ENCODE results near the gene RUFY4.
"Not testable (repeated sequence)": the region's sequence is repeated elsewhere in the genome, so short reads cannot be mapped to it uniquely, and the experiment has no call there.

RUFY4 gene

DNA sequence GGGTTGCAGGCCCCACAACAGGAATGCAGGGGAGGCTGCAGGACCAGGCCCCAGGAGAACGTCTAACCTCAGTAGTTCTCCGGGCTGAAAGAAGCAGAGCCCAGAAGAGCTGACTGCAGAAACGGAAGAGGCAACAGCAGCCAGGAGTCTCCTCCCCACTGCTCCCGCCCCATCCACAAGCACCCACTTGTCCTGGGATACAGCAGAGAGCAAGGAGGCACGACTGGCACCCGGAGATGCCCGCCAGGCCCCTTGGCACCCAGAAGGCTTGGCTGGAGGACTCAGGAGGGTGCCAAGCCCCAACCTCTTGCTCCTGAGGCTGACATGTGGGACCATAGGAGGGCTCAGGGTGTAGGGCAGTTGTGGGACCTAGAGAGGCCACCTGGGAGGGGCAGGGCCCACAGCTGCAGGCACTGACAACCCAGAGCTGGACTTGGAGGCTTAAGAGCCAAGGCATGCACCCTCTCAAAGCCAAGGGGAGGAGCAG, 37.2 kb upstream of the RUFY4 start:
- no peak for DNase-seq

DNA sequence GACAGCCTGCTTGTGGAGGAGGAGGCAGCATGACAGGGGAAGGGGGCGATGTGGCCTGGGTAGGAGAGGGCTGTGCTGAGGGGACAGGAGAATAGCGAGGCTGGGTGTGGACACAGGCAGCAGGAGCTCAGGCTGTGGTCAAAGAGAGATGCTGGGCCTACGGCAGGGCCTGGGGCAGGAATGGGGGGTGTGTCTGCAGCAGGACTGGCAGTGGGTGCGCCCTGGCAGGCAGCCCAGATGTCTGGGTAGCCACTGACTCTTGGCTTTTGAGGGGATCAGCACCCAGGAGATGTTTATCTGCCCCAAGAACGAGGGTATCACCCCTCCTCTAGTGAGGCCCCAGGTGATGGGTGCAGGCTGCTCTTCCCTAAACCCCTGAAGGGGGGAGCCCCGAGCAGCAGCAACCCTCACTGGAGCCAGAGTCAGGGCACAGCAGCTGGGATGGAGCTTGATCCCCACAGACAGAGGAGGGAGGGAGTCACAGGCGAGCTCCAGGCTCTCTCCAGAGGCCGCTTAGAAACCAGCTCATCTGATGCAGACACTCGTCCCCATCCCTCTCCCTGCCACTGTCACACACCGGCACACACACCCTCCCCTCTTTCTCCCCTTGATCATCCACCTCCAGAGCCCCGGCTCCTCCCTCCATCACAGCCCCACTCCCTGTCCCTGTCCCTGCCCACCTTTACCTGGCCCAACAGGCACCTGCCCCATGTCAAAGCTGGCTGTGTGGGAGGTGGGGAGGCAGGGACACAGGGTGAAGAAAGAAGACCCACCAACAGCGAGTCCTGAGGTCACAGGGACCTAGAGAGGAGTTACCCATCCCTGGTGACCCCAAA, 36.5 kb upstream of the RUFY4 start:
- no peak for DNase-seq

DNA sequence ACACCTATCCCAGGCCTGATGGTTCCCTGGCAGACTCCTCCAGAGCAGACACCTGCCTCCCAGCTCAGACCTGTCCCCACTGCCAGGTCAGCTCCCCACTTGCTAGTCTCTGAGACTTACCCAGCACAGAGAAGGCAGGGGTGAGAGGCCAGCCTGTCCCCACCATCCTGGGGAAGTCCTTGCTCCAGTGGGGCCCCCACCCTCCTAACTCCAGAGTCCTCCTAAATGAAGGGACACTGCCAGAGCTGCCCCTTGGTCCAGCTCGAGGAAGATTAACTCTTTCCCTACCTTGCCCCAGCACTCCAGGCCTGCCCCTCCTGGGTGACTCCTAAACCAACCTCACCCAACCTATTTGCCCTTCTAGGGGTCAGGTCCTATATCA, 35.9 kb upstream of the RUFY4 start:
- no peak for DNase-seq

DNA sequence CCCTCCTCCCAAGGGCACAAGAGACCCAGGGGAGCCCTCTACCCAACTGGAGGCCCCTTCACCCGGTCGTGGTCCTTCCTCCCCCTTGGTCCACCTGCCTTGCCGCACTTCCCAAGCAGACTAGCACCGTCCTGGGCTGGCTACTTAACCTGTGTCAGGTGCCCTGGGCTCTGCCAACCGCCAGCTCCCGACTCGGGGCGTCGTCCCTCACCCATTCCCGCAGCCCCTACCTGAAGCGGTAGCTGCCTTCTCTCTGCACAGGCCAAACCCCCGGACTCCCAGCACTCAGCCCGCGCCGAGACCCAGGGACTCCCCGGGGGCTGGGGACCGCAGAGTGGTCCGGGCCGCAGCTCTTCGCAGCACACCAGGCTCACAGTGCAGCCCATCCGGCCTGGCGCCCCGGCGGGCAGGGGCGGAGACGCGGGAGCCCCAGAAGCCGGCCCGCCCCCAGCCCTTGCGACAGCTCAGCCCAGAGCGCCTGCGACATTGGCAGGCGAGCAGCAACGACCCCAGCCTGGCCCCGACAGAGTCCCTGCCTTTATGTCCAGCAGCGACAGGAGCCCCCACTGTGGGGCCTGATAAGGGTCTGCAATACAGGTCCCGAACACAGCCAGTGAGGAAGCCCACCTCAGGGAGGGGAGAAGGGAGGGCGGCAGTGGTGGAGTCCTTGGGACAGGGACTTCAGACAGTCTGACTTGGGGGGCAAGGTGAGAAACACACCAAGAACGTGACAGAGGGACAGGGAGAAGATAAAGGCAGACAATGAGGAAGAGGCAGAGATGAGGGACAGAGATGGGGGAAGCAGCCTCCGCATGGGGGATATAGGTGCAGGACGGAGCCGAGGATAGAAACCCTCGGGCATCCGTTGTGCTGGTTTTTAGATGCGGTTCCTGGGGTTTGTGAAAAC, 35.2 kb upstream of the RUFY4 start:
- DNase-seq: no peak

DNA sequence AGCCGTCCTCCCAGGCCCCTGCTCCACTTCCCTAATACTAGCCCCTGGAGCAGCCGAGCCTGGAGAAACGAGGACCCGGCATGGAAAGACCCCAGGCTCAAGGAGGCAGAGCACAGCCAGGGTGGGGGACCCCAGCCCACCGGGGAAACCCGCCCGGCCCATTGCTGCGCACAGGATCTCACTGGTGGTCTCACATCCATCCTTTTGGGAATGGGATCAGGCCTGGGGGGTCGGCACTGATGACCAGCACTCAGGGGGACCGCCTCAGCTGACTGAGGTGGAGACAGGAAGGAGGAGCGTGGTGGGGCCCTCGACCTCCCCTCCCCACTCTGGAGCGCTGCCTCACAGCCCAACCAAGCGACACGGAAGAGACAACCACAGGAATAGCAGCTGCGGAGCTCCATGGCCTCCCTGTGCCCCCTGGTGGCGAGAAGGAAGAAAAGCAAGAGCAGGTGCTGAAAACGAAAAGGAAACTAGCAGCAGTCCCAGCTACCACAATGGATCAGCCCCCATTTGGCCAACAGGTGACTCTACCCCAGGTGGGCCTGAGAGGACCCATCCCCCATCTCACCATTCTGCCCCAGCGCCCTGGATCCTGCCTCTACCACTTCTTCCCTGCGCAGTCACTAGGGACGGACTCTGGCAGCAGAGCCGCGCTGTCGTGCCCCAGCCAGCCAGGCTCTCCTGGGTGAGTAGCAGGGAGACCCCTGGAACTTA, 34.4 kb upstream of the RUFY4 start:
- DNase-seq: peak; percentile 71

DNA sequence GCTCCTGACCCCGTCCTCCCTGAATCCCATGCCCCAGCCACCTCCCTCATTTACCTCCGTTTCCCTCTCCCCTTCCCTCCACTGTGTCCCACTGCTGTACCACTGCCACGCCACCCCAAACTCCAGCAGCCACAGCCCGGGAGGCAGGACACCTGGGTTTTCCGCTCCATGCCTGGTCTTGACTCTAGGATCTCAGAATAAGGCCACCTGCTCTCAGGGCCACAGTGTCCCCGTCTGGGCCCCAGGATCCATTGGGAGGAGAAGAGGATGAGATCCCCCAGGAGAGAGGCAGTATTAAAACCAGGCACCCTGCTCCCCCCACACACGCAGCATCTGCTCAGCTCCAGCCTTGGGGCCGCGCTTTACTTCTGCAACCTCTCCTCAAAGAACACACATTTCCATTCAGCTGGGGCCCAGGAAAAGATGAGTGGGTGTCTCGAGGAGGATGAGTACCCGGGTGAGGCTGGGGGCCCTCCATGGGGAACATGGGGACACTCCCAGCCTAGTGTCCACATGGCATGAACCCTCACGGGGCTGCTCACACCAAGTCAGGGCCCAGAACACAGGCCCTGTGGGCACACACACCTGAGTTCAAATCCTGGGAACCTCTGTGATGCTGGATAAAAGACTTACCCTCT, 33.5 kb upstream of the RUFY4 start:
- no peak for DNase-seq

DNA sequence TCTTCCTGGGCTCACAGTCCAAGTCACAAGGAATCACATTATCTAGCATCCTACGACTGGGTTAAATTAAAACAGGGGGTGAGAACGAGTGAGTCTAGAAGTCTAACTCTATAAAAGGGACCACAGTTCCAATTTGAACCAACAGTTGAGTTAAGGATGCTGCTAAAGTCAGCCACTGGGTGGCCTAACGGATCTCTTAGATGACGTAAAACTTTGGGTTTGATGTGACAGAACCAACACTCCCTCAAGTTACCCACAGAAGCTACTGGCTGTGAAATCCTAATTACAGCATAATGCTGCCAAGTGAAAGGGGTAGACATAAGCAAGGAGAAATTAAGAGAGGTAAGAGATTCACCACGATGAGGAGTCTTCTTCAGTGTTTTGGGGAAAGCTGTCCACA, 32.7 kb upstream of the RUFY4 start:
- no peak for DNase-seq

DNA sequence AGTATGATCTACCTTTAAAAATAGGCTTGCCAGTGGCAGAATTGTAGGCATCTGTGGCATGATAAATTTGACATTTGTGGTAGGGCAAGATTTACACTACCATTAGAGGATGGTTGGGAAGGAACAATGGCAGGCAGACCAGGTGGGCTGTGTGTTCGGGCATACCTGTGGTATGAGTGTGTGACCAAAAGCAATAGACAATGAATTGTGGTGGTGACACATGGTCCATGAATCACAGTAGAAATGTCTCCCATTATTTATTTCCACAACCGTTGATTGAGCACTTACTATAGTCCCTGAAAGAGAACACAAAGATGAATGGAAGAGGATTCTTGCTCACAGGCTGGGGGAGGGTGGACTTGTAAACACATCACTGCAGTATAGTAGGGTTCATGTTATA, 29.9 kb upstream of the RUFY4 start:
- no peak for DNase-seq

DNA sequence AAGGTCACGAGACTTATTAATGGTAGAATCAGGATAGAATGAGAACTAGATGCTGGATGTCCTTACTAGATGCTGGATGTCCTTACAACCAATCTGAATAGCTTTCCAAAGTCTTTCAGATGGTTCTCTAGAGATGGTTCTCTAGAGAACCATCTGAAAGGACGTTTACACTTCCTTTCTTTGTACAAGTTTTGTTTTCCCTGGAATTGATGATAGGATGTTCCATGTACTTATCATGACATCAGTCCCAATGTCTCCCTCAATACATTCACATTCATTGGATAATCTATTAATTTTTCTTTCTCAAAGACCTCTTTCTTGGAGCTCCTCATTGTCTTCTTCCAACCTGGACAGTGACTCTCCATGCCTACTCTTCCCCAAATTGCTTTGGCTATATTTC, 28.2 kb upstream of the RUFY4 start:
- no peak for DNase-seq

DNA sequence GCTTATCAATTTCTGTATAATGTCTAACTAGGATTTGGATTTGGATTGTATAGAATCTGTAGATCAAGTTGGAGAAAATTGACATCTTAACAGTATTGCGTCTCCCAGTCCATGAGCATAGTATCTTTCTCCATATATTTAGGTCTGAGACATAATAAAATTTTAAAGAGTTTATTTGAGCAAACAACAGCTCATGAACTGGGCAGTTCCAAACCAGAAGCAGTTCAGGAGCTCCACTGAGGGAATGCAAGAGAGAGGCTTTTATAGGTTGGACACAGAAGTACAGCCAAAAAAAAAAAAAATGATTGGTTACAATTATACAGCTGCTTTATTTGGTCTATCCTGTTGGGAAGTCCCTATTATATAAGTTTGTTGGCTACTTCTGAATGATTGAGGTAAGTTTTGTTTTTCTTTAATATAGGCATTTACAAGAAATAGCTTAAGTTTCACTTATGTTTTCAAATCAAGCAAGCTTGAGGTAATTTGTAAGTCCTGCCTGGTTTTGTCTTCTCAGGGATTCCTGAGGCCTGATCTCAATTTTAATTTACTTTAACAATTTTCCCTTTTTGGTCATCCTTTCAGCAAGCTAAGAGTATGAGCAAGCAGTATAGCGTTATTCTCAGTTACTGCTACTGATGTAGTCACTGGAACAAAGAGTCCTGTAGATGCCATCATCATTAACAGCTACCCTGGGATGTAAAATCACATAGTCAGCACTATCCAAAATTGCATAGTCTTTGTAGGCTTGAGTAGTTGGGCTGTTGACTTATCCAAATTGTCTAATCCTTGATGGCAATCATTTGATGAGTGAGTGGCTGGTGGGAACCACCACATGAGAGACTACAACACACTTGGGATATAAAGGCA, 27.5 kb upstream of the RUFY4 start:
- no peak for DNase-seq

DNA sequence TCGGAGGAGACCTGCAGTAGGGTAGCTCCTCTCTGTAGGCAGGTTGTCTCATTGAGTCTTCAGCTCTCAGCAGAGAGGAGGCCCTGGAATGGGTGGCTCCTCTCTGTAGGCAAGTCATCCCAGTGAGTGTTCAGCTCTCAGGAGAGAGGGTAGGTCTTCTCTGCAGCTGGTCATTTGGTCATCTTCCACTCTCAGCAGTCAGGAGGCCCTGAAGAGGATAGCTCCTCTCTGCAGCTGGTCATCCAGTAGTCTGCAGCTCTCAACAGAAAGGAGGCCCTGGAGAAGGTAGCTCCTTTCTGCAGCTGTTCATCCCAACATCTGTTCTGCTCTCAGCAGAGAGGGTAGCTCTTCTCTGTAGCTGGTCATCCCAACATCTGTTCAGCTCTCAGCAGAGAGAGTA, 26.0 kb upstream of the RUFY4 start:
- DNase-seq: no peak

DNA sequence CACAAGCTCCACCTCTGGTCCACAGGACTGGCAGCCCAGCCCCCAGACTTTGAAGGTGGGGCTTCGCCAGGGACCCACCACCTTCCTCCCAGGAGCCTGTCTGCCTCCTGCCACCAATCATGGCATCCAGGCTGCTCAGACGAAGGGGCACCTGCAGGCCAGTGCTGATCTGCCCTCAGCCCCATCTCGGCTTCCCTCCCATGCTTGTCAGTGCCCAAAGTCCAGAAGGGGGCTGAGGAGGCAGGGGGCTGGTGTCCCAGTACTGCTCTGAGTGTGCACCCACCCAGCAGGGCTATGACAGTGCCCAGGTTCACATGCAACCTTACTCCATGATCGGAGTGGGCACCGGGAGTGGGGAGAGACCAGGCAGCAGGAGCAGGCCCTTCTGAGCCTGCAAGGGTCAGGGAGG, 25.3 kb upstream of the RUFY4 start:
- DNase-seq: no peak

DNA sequence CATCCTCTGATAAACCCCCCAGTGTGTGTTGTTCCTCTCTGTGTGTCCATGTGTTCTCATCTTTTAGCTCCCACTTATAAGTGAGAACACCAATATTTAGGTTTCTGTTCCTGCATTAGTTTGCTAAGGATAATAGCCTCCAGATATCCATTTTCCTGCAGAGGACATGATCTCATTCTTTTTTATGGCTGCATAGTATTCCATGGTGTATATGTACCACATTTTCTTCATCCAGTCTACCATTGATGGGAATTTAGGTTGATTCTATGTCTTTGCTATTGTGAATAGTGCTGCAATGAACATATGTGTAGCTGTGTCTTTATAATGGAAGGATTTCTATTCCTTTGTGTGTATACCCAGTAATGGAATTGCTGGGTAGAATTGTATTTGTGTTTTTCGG, 24.5 kb upstream of the RUFY4 start:
- not testable (repeated sequence) for DNase-seq

DNA sequence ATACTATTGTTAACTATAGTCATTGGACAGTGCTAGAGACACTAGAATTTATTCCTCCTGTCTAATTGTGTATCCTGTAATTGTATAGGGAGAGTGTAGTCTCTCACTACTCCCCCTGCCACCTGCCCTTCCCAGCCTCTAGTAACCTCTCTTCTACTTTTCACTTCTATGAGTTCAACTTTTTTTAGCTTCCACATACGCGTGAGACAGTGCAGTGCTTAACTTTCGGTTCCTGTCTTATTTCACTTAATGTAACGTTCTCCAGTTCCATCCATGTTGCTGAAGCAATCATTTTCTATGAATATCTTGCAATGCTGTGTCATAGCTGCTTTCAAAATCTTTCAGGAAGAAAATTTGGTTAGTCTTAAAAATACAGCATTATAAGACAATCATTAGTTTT, 22.8 kb upstream of the RUFY4 start:
- DNase-seq: no peak

DNA sequence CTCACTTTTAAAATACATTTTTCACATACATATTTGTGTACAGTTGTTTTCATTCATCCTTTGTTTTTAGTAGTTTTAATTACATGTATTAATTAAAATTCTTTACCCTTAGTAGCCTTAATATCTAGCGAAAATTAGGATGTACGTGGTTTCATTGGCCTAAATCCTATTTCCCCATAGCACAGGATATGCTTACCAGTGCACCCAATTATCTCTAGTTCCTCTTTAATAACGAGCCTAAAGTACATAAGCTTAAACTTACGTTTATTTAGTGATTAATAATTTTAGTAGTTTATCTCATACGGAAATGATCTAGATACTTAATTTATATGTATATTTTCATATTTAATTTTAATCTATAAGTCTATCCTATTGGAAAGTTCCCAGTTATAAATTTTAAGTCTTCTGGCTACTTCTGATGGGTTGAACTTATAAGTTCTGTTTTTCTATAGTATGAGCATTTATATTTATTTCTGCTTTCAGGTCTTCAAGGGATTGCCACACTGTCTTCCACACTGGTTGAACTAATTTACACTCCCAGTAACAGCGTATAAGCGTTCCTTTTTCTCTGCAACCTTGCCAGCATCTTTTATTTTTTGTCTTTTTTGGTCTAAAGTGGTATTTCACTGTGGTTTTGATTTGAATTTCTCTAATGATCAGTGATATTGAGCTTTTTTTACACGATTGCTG, 21.4 kb upstream of the RUFY4 start:
- DNase-seq: no peak

DNA sequence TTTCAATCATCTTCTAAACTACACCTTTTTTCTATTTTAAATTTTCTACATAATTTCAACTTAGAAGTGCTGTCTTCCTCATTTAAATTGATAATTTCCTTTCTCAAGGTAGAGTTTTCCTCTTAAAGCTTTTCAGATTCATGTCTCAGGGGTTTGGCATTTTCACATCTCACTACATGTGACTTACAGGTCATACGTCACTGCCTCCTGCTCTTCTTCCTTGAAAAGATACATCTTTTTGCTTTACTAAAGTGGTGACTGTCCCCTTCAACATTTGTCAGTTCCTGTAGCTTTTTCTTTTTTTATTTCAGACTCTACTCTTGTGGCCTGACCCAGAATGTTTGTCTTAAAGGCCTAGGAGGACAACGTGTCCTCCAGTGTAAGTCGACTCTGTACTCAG, 17.1 kb upstream of the RUFY4 start:
- no peak for DNase-seq

DNA sequence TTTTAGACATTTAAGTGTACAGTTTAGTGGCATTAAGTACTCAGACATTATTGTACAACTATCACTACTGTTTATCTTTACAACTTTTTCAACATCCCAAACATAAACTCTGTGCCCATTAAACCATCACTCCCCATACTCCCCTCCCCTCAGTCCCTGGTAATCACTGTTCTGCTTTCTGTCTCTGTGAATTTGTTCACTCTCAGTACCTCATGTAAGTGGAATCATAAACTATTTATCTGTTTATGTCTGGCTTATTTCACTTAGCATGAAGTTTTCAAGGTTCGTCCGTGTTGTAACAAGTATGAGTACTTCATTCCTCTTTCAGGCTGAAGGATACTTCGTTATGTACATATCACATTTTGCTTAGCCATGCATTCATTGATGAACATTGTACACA, 9.8 kb upstream of the RUFY4 start:
- no peak for DNase-seq

DNA sequence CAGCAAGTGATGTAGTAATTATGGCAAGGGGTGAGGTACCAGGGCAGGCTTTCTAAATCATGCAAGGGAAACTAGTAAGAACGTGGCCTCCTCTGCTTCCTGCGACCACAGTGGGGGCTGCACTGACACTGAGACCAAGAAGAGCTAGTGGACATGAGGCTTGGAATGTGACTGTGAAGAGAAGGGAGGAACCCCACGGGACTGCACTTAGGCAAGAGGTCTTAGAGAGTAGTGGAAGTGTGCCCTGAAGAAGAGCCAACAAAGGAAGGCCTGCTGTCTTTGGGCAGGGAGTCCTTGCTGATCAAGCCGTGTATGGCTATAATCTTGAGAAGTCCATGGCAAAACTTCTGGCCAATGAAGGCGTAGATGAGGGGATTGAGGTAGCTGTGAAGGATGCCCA, 8.9 kb upstream of the RUFY4 start:
- DNase-seq: no peak

DNA sequence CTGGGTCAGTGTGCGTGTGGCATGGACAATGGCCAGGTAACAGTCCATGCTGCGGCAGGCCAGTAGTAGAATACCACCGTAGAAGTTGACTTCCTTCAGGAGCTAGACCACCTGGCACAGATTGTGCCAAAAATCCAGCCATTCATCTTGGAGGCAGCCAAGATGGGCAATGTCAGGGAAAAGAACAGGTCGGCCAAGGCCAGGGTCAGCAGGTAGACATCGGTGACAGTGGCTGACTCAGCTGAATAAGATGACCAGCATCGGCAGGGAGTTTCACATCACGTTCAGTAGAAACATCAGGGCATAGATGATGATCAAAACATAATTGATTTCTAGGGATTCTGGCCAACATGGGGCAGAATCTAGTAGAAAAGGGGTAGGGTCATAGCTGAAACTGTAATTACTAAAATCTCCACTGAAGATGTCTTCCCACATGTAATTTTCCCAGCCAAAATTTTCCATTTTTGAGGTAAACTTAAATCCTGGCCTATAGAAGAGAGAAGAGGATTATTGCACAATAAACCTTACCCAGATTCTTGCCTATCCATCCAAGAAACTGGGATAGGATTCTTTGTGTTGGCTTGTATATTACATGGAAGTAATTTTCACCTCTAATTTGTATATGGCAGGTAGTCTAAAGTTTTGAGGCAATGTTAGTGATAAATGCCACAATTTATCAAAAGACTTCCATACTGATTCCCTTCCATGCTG, 7.9 kb upstream of the RUFY4 start:
- DNase-seq: no peak

DNA sequence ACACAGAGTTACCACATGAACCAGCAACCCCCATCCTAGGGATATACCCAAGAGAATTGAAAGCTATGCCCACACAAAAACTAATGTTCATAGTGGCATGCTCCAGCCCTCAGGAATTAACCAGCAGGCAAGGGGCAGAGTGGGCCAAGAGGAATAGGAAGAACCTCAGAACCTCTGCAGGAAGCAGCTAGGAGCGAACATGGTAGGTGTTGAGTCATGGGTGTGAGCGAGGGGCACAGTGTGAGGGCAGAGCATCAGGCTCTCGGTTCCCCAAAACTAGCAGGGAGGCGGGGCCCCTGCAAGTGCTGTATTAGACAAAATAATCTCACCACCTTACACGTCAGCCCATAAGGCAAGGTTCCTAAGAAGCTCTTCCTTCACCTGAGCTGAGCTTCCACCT, 5.6 kb upstream of the RUFY4 start:
- DNase-seq: no peak

DNA sequence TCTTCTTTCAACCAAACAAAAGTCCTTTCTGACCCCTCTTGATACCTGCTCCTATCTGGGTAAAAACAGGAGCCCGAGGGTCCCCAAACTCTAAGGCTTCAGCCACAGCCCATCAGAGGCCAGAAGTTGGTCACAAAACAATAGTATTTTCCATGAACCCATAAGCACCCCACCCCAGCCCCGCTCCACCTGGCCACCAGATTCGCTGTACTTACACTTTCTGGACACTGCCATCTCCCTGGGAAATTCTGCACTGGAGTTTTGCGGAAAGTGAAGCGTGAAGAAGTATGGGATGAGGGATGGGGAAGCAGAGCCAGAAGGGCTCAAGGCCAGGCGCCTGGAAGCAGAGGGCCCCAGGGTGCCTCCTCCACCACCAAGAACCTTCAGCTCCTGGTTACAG, 5.2 kb upstream of the RUFY4 start:
- DNase-seq: no peak
